IPS-20b (cell line): ENCODE measurements around the gene ZDHHC9.

Experiments
- H3K27ac ChIP-seq: one replicate; pipeline ENCODE4 v1.5.1; 2013; ENCODE audit warnings: low read length
- H3K27me3 ChIP-seq: 2 replicates; pipeline ENCODE4 v1.6.1; 2013; ENCODE audit warnings: mild to moderate bottlenecking, low read length, inconsistent platforms; ENCODE audit not compliant: insufficient read depth
- H3K36me3 ChIP-seq: 2 replicates; pipeline ENCODE4 v1.6.1; 2013; ENCODE audit warnings: low read depth, mild to moderate bottlenecking, inconsistent platforms, low read length, moderate library complexity; ENCODE audit not compliant: insufficient read depth
- H3K4me1 ChIP-seq: 2 replicates; pipeline ENCODE4 v1.6.1; 2013; ENCODE audit warnings: mild to moderate bottlenecking, control low read depth, inconsistent platforms, low read length, moderate library complexity; ENCODE audit not compliant: insufficient read depth
- H3K4me3 ChIP-seq: 2 replicates; pipeline ENCODE4 v1.5.1; 2013; ENCODE audit warnings: mild to moderate bottlenecking, low read length, inconsistent platforms
- H3K9ac ChIP-seq: 2 replicates; pipeline ENCODE4 v1.6.1; 2013; ENCODE audit warnings: low read depth, mild to moderate bottlenecking, inconsistent platforms, low read length, moderate library complexity
- H3K9me3 ChIP-seq: 2 replicates; pipeline ENCODE4 v1.6.1; 2013; ENCODE audit warnings: mild to moderate bottlenecking, low read depth, low read length, inconsistent platforms; ENCODE audit not compliant: insufficient read depth

The ZDHHC9 gene

GRCh38 chrX:129769467-129770154, 74.1 kb downstream of the ZDHHC9 start:
- H3K9ac ChIP-seq: no peak overlapping the region
- no peak overlapping the region for H3K4me3 ChIP-seq
- H3K27me3 ChIP-seq: no peaks in the 10 kb centered on the region
- H3K36me3 ChIP-seq: no peaks in the 10 kb centered on the region
- H3K27ac ChIP-seq: no peak overlapping the region
- H3K4me1 ChIP-seq: no peaks in the 10 kb centered on the region
- no peaks in the 10 kb centered on the region for H3K9me3 ChIP-seq

- Histone ChIP-seq H3K4me1 (no peaks in the 10 kb centered on the region), H3K27me3 (no peaks in the 10 kb centered on the region), H3K27ac (no peak overlapping the region), H3K9ac (no peak overlapping the region), H3K4me3 (no peak overlapping the region), H3K9me3 (no peaks in the 10 kb centered on the region), H3K36me3 (no peaks in the 10 kb centered on the region)
Observed at GRCh38 chrX:129768586-129769466, 74.9 kb downstream of the ZDHHC9 start.

GRCh38 chrX:129768186-129768585, 75.5 kb downstream of the ZDHHC9 start:
- Histone ChIP-seq H3K9me3 (no peaks in the 10 kb centered on the region), H3K27ac (no peak overlapping the region), H3K4me1 (no peaks in the 10 kb centered on the region), H3K4me3 (no peak overlapping the region), H3K36me3 (no peaks in the 10 kb centered on the region), H3K27me3 (no peaks in the 10 kb centered on the region), H3K9ac (no peak overlapping the region)

- no peak overlapping the region for H3K4me3 ChIP-seq
- H3K27ac ChIP-seq: no peak overlapping the region
- no peaks in the 10 kb centered on the region for H3K27me3 ChIP-seq
- H3K9me3 ChIP-seq: no peaks in the 10 kb centered on the region
- H3K9ac ChIP-seq: no peak overlapping the region
- no peaks in the 10 kb centered on the region for H3K4me1 ChIP-seq
- H3K36me3 ChIP-seq: no peaks in the 10 kb centered on the region
Observed at GRCh38 chrX:129763666-129764065, 80.0 kb downstream of the ZDHHC9 start.

GRCh38 chrX:129762448-129762847, 81.2 kb downstream of the ZDHHC9 start:
- H3K36me3 ChIP-seq: no peaks in the 10 kb centered on the region
- no peak overlapping the region for H3K4me3 ChIP-seq
- H3K27me3 ChIP-seq: no peaks in the 10 kb centered on the region
- H3K9me3 ChIP-seq: no peaks in the 10 kb centered on the region
- no peaks in the 10 kb centered on the region for H3K4me1 ChIP-seq
- no peak overlapping the region for H3K9ac ChIP-seq
- H3K27ac ChIP-seq: no peak overlapping the region

- no peaks in the 10 kb centered on the region for H3K27me3 ChIP-seq
- no peaks in the 10 kb centered on the region for H3K9me3 ChIP-seq
- no peak overlapping the region for H3K9ac ChIP-seq
- no peak overlapping the region for H3K27ac ChIP-seq
- H3K36me3 ChIP-seq: no peaks in the 10 kb centered on the region
- no peak overlapping the region for H3K4me3 ChIP-seq
- no peaks in the 10 kb centered on the region for H3K4me1 ChIP-seq
Observed at GRCh38 chrX:129761596-129761995, 82.1 kb downstream of the ZDHHC9 start.

GRCh38 chrX:129760981-129761380, 82.7 kb downstream of the ZDHHC9 start:
- H3K4me1 ChIP-seq: no peaks in the 10 kb centered on the region
- no peaks in the 10 kb centered on the region for H3K9me3 ChIP-seq
- H3K9ac ChIP-seq: no peak overlapping the region
- H3K27ac ChIP-seq: no peak overlapping the region
- H3K36me3 ChIP-seq: no peaks in the 10 kb centered on the region
- H3K27me3 ChIP-seq: no peaks in the 10 kb centered on the region
- no peak overlapping the region for H3K4me3 ChIP-seq

GRCh38 chrX:129760155-129760554, 83.5 kb downstream of the ZDHHC9 start:
- no peaks in the 10 kb centered on the region for H3K27me3 ChIP-seq
- H3K9me3 ChIP-seq: no peaks in the 10 kb centered on the region
- H3K27ac ChIP-seq: no peak overlapping the region
- H3K4me3 ChIP-seq: no peak overlapping the region
- H3K9ac ChIP-seq: no peak overlapping the region
- no peaks in the 10 kb centered on the region for H3K4me1 ChIP-seq
- H3K36me3 ChIP-seq: no peaks in the 10 kb centered on the region

GRCh38 chrX:129759576-129760061, 84.1 kb downstream of the ZDHHC9 start:
- Histone ChIP-seq H3K27me3 (no peaks in the 10 kb centered on the region), H3K9me3 (no peaks in the 10 kb centered on the region), H3K4me3 (no peak overlapping the region), H3K36me3 (no peaks in the 10 kb centered on the region), H3K27ac (no peak overlapping the region), H3K9ac (no peak overlapping the region), H3K4me1 (no peaks in the 10 kb centered on the region)

GRCh38 chrX:129755779-129756650, 87.7 kb downstream of the ZDHHC9 start:
- H3K9ac ChIP-seq: no peak overlapping the region
- H3K9me3 ChIP-seq: no peaks in the 10 kb centered on the region
- no peak overlapping the region for H3K27ac ChIP-seq
- H3K27me3 ChIP-seq: no peaks in the 10 kb centered on the region
- H3K36me3 ChIP-seq: no peaks in the 10 kb centered on the region
- H3K4me1 ChIP-seq: no peaks in the 10 kb centered on the region
- no peak overlapping the region for H3K4me3 ChIP-seq
